ENCODE results near the gene ACKR2. TPM values are rescaled to one million over a fixed set of nuclear protein-coding genes. Genes with fewer than 3 reads are reported as not detected.

Gene ACKR2
- total and polyA plus RNA-seq, 2 experiments from 2014 or later: 1.7 to 3.9 TPM

DNA sequence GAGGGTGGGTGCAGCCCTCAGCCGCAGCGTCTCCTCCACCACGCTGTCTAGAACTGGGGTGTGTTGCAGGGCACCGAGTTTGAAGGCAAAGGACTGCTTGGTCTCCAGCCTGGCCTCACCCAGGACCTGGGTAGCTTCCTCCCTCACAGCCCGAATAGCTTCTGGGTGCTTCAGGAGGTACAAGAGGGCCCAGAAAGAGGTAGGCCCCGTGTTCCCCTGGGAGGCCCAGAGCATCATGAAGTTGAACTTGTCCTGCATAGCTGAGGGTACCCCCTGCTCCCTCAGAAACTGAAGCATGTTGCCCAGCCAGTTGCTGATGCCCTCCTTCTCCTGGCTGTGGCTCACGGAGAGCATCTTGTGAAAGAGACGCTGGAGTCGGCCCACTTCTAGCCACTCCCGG lies 65.5 kb downstream of the ACKR2 start:
- Histone ChIP-seq H3K9me3 (ENCODE audit: low read depth) (no peaks in the 10 kb centered on the region), H3K4me3 (no peak overlapping the region), H3K27ac (no peak overlapping the region), H2AFZ (no peak overlapping the region), H3K79me2 (no peaks in the 10 kb centered on the region), H4K20me1 (ENCODE audit: insufficient read depth, poor library complexity, severe bottlenecking) (no peaks in the 10 kb centered on the region), H3K27me3 (peaks cover 3% of the 10 kb centered on the region), H3K4me1 (ENCODE audit: insufficient read depth) (peaks cover 5% of the 10 kb centered on the region), H3K4me2 (no peak overlapping the region), H3K36me3 (replicated peaks; ENCODE audit: insufficient read depth, low read depth) (no peaks in the 10 kb centered on the region), H3K9me2 (replicated peaks; ENCODE audit: insufficient read depth) (no peaks in the 10 kb centered on the region)
- WGBS (ENCODE audit: low lambda C conversion rate, missing lambda C conversion rate): 93% methylated on average over 10 of the region's 10 CpGs
- DNase-seq (ENCODE audit: low spot score): no peak
- TF ChIP-seq, protein P1, sequence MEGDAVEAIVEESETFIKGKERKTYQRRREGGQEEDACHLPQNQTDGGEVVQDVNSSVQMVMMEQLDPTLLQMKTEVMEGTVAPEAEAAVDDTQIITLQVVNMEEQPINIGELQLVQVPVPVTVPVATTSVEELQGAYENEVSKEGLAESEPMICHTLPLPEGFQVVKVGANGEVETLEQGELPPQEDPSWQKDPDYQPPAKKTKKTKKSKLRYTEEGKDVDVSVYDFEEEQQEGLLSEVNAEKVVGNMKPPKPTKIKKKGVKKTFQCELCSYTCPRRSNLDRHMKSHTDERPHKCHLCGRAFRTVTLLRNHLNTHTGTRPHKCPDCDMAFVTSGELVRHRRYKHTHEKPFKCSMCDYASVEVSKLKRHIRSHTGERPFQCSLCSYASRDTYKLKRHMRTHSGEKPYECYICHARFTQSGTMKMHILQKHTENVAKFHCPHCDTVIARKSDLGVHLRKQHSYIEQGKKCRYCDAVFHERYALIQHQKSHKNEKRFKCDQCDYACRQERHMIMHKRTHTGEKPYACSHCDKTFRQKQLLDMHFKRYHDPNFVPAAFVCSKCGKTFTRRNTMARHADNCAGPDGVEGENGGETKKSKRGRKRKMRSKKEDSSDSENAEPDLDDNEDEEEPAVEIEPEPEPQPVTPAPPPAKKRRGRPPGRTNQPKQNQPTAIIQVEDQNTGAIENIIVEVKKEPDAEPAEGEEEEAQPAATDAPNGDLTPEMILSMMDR (IDR thresholded peaks at IDR 0.05; ENCODE audit: poor library complexity): no peak

DNA sequence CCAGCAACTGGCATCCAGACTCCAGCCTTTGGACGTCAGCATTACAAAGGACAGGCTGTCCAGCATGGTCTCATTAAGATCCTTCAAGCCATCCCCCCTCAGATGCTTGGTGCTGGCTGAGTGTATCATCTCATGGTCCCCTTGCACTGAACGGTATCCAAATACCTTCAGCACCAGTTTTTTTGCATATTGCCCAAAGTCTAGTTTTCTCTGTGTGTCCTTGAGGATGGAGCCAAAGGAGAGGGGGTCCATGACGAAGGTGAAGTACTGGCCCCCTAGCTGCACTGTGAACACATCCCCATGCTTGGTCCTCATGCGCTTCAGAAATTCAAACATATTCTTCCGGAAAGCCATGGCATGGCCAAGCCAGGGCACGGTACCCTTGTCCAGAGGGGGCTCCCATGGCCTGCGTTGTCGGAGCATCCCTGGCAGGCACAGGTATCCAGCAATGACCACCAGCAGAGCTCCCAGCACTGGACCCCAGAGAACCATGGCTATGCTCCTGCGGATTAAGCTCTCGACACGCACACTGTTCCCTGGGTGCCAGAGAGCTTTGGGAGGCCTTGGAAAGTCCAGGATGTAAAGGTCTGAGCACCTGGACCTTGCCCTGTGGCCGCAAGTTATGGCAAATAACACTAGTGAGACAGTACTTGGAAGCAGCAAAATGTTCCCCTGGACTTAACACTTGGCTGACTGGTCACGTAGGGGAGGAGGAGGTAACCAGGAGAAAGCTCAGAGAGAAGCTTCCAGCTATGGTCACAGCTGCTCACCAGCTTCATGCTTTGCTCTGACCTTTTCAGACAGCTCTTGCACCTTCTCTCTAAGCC lies 66.3 kb downstream of the ACKR2 start, which contains the start of gene CYP8B1:
CYP8B1 (minus strand) TSS at position 555 of the 827 bp plus-strand sequence; CDS start at position 492, 63 bp downstream.
- Histone ChIP-seq H2AFZ (no peak within 1 kb of the TSS), H3K36me3 (replicated peaks; ENCODE audit: insufficient read depth, low read depth) (no peaks in the 10 kb centered on the region), H3K4me1 (ENCODE audit: insufficient read depth) (peaks cover 5% of the 10 kb centered on the region), H3K9me3 (ENCODE audit: low read depth) (no peaks in the 10 kb centered on the region), H4K20me1 (ENCODE audit: insufficient read depth, poor library complexity, severe bottlenecking) (no peaks in the 10 kb centered on the region), H3K79me2 (no peaks in the 10 kb centered on the region), H3K4me3 (no peak within 1 kb of the TSS), H3K4me2 (no peak within 1 kb of the TSS), H3K27ac (peak within 1 kb of the TSS; percentile 55), H3K27me3 (peaks cover 3% of the 10 kb centered on the region), H3K9me2 (replicated peaks; ENCODE audit: insufficient read depth) (no peaks in the 10 kb centered on the region)
- 86% methylated on average over 13 of the region's 13 CpGs for WGBS (ENCODE audit: low lambda C conversion rate, missing lambda C conversion rate)
- TF ChIP-seq EZH2 (IDR thresholded peaks at IDR 0.05; ENCODE audit: borderline replicate concordance): no peak
- TF ChIP-seq EZH2phosphoT487 (IDR thresholded peaks at IDR 0.05; ENCODE audit: low read depth, severe bottlenecking, unreplicated experiment): no peak
- TF ChIP-seq, protein P1 (IDR thresholded peaks at IDR 0.05; ENCODE audit: poor library complexity): no peak
- peak; percentile 31 for DNase-seq (ENCODE audit: low spot score)

DNA sequence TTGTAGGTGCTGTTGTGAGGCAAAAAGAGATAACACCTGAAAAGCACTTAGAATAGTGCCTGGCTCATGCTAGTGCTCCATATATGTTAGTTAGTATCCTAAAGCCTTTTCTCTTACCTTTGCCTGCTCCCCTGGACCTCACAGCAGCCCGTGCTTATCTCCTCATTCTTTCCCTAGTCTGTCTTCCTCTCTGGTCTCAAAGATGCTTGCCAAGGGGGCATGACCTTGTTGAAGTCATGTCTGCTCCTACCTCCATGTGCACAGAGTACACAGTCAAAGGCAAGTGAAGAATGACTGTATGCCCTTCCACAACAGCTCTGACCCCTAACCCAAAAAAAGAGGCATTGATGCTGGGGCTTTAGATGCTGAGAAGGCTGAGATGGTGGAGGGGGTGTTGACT lies 67.2 kb downstream of the ACKR2 start:
- Histone ChIP-seq H3K36me3 (replicated peaks; ENCODE audit: insufficient read depth, low read depth) (no peaks in the 10 kb centered on the region), H3K4me1 (ENCODE audit: insufficient read depth) (peaks cover 5% of the 10 kb centered on the region), H3K27ac (peak overlapping the region; percentile 55), H3K4me2 (no peak overlapping the region), H3K79me2 (no peaks in the 10 kb centered on the region), H3K9me3 (ENCODE audit: low read depth) (no peaks in the 10 kb centered on the region), H3K27me3 (peaks cover 3% of the 10 kb centered on the region), H2AFZ (no peak overlapping the region), H4K20me1 (ENCODE audit: insufficient read depth, poor library complexity, severe bottlenecking) (no peaks in the 10 kb centered on the region), H3K4me3 (no peak overlapping the region), H3K9me2 (replicated peaks; ENCODE audit: insufficient read depth) (no peaks in the 10 kb centered on the region)
- TF ChIP-seq EZH2 (IDR thresholded peaks at IDR 0.05; ENCODE audit: borderline replicate concordance) (no peak), EZH2phosphoT487 (IDR thresholded peaks at IDR 0.05; ENCODE audit: low read depth, severe bottlenecking, unreplicated experiment) (no peak)
- TF ChIP-seq, protein P1 (IDR thresholded peaks at IDR 0.05; ENCODE audit: poor library complexity): no peak
- DNase-seq (ENCODE audit: low spot score): no peak
- WGBS (ENCODE audit: low lambda C conversion rate, missing lambda C conversion rate): 67% methylated on average over 1 of the region's 1 CpG

Measured in hepatocyte (in vitro differentiated cells).